IPS DF 4.7 (cell line): ENCODE data around the gene LRRC41.
"Not testable (repeated sequence)": the region's sequence is repeated elsewhere in the genome, so short reads cannot be mapped to it uniquely, and the experiment has no call there.

Experiments used
- DNase-seq: peaks from one replicate; pipeline ENCODE4 v3.0.0-alpha.2; 2013; ENCODE audit warnings: low spot score; ENCODE audit errors: extremely low read depth

LRRC41 gene, protein sequence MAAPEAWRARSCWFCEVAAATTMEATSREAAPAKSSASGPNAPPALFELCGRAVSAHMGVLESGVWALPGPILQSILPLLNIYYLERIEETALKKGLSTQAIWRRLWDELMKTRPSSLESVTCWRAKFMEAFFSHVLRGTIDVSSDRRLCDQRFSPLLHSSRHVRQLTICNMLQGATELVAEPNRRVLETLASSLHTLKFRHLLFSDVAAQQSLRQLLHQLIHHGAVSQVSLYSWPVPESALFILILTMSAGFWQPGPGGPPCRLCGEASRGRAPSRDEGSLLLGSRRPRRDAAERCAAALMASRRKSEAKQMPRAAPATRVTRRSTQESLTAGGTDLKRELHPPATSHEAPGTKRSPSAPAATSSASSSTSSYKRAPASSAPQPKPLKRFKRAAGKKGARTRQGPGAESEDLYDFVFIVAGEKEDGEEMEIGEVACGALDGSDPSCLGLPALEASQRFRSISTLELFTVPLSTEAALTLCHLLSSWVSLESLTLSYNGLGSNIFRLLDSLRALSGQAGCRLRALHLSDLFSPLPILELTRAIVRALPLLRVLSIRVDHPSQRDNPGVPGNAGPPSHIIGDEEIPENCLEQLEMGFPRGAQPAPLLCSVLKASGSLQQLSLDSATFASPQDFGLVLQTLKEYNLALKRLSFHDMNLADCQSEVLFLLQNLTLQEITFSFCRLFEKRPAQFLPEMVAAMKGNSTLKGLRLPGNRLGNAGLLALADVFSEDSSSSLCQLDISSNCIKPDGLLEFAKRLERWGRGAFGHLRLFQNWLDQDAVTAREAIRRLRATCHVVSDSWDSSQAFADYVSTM

DNA sequence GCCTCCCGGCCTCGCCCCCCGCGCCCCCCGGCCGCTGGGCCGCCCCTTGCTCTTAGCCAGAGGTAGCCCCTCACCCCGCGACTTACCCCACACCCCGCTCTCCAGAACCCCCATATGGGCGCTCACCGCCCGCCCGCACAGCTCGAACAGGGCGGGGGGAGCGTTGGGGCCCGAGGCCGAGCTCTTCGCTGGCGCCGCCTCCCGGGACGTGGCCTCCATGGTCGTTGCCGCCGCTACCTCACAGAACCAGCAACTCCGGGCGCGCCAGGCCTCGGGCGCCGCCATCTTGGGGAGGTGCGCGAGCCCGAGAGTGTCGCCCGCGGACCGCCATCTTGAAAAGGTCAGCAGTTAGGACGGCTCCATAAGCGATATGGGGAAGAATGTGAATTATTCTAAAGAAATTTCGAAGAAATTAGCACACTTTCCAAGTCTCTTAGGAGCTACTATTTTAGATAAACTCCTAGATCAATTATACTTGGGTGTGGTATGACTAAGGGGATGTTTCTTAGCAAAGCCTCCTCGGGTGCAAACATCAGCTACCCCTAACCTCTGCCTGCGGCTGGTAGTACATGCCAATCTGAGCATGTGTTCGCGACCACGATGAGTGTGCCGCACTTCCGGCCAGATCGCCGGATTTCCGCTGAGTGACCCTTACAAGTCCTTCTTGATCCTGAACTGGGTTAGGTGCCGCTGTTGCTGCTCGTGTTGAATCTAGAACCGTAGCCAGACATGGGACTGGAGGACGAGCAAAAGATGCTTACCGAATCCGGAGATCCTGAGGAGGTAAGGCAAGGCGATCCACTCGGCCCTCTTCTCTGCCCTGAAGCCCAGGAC lies at the start of gene LRRC41, which contains the start of gene UQCRH:
Gene LRRC41, minus strand, starts transcription at position 579 of the 834 bp plus-strand sequence. Its CDS starts 294 bp downstream, at position 285.
Gene UQCRH, plus strand, starts transcription at position 661 of the 834 bp plus-strand sequence. Its CDS starts 69 bp downstream, at position 730.
- DNase-seq, result peak; percentile 90

DNA sequence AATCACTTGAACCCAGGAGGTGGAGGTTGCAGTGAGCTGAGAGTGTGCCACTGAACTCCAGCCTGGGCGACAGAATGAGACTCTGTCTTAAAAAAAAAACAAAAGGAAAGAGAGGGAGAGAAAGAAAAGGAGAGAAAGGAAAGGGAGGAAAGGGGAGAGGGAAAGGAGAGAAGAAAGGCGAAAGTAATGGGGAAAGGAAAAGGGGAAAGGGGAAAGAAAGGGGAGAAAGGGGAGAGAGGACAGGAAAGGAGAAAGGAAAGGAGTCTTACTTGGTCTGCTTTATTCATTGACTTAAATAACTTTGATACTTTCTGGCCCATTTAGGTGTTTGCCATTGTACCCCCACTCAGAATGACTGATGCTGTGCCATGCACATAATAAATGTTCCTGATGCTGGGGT lies 48.9 kb upstream of the LRRC41 start:
- DNase-seq, result no peak

DNA sequence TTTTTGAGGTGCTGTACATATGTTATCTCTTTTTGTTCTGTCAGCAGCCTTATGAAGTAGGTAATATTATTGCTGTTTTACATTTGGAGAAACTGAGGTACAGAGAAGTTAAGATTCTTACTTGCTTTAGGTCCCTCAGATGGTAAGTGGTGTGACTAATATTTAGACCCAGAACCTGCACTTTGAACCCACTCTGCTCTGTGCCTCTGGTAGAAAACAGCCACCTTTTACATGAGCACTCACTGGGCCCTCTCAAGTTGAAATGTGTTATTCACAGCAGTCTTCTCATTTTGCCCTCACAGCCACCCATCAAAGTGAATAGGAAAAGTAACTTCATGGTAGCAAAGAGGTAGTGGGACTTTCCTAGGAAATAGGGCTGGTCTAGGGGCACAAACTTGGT lies 41.9 kb upstream of the LRRC41 start:
- no peak for DNase-seq

DNA sequence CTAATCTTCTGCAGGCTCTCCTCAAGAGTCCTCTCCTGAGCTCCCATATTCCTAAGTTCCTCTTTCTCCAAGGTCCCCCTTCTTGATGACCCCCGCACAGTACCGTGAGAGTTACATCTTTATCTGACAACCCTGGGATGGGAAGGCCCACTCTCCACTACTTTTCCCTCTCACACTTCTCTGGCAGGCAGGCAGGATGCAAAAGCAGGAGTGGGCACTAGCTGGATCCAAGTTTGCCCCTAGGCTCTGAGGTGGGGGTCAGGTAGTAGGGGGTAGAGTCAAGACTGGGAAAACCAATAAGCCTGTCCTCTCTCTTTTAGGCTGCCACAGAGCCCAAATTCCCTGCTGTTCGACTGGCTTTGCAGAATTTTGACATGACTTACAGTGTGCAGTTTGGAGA lies 41.1 kb upstream of the LRRC41 start:
- DNase-seq, result no peak

DNA sequence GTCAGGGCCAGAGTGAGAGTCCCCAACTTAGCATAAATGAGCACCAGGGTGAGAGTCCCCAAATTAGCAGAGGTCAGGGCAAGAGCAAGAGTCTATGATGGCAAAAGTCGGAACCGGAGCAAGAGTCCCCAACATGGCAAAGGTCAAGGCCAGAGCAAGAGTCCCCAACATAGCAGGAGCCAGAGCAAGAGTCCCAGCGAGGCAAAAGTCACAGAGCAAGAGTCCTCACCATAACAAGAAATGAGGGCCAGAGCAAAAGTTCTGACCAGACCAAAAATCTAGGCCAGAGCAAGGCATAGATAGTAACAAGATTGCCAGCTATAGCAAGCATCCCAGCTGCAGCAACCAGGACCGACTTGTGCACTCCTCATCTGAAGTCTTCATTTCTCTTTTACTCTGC lies 40.3 kb upstream of the LRRC41 start:
- no peak for DNase-seq

DNA sequence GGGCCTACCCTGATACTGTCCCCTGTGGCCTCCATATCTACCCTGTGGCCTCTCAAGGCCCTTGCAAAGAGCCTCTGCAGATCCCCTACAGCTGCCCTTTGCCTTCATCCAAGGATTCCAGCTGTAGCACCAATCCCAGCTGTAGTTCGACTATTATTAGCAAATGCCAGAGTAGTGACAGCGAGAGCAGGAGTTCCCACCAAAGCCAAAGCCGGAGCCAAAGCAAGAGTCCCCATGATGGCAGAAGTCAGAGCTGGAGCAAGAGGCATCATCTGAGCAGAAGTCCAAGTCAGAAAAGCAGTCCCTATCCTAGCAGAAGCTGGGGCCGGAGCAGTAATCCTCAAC lies 39.9 kb upstream of the LRRC41 start:
- DNase-seq, result no peak

DNA sequence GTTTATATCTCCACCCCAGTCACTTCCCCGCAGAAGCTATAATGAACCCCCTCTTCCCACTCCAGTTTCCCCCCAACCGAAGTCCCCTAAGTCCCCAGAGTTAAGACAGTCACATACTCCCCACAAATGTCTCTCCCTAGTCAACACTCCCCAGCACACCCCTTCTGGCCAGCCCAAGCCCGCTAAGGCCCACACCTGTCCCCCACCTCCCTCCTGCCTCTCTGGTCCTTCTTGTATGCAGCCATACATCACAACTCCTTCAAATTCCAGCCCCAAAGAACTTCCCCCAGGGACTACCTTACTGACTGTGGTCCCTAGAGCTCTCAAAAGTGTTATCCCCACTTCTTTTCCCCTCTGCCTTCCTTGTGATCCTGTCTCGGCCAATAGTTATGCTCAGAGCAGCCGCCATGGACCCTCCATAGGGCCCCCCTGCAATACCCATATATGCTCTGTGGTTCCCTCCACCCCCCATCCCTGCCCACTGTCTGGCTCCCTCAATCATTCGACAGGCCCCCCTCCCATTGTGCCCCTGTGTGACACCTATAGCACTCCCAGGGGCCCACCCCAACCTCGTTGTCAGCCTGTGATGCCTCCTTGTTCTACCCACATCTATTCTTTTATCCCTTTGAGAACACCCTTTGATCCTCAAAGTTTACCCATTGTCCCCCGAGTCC lies 39.4 kb upstream of the LRRC41 start:
- no peak for DNase-seq

DNA sequence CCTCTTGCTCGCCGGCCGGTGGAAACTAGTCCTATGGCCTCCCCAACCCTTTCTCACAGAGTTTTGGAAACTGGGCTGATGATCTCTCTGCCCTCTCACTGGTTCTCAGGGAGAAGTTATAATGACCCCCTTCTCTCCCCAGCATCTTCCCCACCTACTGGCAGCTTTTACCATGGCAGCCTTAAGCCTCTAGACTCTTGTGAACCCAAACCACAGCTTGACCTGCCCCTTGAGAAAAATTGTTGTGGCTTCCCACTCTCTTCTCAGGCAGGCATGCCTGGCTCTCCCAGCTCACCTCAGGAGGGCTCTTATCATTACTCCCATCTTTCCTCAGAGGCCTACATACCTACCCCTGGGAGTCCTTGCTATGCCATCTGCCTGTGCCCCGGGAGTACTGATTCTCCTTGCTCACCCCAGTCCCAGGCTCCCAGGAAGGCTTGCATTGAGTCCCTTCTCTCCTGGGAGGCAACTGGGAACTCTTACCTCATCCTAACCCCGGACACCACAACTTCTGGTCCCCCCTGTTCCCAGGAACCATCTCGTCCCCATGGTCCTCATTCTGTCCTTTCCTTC lies 38.8 kb upstream of the LRRC41 start:
- DNase-seq, result no peak

DNA sequence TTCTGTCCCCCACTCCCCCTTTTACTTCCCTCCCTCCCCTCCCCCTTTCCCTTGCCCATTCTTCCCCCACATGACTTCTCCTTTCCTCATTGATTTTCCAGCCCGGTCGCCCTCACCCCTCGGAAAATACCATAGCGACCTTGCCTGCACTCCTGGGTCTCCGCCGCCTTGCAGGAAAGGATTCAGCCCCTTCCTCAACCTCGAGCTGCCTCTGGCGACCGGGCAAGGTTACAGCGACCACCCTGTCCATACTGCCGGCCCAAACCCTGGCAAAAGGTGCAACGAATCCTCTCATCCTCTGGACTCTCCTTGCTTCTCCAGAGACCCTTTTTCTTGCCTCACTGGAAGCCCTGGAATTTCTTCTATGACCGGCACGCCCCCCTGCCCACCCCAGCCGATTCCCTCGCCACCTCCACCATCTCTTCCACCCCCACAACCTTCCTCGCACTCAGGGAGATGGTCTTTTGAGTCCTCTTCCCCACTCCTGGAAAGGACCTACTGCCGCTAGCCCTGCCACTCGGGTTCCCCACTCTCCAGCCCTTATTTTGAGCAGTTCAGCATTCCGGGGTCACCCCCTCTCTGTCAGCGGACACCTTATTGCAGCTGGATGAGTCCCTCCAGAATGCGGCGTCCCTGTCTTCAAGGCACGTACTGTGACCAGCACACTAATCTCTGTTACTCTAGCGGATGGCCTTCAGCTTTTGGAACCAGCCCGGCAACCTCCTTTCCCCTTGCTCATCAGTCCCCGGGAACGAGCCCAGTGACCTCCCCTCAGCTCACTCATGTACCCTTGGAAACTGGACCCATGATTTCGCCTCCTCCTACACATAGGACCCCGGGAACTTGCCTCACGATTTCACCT lies 38.0 kb upstream of the LRRC41 start:
- no peak for DNase-seq

DNA sequence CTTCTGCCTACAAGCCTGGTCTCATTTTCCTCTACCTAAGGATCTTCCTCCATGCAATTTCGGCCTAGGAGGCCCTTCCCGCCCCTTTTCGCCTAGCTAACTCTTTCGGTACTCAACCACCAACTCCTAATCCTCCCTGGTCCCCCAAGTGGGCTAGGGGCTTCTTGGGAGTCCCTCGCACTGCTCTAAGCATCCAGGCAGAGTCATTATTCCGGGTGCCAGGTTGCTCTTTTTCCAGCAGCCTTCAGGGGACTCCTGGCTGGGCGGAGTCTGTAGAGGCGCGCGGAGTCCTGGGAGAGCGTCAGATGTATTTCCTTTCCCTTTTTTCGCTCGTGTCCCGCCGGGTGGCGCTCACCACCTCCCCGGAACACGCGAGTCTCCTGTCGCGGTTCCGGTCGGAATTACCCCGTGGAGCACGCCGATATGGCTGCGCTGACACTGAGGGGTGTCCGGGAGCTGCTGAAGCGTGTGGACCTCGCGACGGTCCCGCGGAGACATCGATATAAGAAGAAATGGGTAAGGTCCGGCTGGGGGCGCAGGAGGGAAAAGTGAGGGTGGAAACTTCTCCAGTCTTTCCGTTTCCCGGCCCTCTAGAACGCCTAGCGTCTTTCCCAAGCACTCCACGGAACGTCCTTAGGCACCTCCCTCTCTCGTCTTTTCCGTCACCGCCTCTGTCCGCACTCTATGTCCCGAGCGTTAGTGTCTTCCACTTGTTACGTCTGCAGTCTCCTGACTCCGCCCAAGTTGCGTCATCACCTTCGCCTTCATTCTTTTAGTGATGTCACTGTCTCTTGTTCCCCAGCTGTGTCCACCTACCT lies 37.2 kb upstream of the LRRC41 start, which contains the start of gene NSUN4:
Gene NSUN4, plus strand, starts transcription at position 404 of the 818 bp plus-strand sequence. Its CDS starts 20 bp downstream, at position 424.
- DNase-seq, result peak; percentile 62

DNA sequence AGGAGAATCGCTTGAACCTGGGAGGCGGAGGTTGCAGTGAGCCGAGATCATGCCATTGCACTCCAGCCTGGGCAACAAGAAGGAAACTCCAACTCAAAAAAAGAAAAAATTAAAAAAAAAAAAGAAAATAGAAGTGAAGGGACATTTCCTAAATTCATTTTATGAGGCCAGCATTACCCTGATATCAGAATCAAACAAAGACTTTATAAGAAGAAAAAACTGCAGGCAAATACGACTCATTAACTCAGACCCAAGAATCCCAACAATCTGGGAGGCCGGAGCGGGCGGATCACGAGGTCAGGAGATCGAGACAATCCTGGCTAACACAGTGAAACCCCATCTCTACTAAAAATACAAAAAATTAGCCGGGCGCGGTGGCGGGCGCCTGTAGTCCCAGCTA lies 34.0 kb upstream of the LRRC41 start:
- DNase-seq, result not testable (repeated sequence)

DNA sequence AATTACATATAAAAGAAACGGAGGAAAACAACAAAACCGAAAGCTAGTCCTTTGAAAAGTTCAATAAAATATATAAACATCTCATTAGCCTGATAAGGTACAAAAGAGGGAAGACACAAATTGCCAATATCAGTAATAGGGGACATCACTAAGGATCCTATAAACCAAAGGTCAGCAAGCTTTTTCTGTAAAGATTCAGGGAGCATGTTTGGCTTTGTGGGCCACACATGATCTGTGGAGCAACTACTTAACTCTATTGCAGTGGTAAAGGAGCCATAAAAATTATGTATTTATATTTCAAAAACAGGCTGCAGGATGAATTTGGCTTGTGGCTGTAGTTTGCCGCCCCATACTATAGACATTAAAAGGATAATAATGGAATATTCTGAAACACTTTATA lies 31.7 kb upstream of the LRRC41 start:
- DNase-seq, result no peak

DNA sequence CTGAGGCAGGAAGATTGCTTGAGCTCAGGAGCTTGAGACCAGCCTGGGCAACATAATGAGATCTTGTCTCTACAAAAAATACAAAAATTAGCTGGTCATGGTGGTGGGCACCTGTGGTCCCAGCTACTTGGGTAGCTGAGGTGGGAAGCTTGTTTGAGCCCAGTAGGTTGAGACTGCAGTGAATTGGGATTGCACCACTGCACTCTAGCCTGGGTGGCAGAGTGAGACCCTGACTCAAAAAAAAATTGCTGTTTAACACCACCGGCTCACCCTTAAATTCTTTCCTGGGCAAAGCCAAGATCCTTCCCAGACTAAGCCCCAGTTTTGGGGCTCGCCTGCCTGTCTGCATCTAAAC lies 30.6 kb upstream of the LRRC41 start:
- DNase-seq, result no peak

DNA sequence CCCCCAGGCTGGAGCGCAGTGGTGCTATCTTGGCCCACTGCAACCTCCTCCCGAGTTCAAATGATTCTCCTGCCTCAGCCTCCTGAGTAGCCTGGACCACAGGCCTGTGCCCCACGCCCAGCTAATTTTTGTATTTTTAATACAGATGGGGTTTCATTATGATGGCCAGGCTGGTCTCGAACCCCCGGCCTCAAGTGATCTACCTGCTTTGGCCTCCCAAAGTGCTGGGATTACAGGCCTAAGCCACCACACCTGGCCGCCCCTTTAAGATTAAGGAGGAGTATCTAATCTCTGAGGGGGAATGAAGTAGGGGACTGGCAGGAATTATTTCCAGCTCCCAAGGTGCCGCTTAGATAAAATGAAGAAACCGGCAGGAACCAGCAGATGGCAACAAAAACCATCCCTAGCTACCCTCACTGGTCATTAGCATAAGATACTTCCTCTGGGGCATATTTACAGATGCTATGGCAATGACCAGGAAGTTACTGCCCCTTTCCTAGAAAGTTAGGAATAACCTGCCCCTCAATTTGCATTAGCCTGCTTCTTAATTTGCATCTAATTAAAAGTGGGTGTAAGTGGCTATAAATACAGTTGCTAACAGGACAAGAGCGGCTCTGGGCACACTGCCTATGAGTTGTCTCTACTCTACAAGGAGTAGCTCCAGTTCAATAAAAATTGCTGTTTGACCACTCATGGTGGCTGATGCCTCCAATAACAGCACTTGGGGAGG lies 30.0 kb upstream of the LRRC41 start:
- peak; percentile 69 for DNase-seq

DNA sequence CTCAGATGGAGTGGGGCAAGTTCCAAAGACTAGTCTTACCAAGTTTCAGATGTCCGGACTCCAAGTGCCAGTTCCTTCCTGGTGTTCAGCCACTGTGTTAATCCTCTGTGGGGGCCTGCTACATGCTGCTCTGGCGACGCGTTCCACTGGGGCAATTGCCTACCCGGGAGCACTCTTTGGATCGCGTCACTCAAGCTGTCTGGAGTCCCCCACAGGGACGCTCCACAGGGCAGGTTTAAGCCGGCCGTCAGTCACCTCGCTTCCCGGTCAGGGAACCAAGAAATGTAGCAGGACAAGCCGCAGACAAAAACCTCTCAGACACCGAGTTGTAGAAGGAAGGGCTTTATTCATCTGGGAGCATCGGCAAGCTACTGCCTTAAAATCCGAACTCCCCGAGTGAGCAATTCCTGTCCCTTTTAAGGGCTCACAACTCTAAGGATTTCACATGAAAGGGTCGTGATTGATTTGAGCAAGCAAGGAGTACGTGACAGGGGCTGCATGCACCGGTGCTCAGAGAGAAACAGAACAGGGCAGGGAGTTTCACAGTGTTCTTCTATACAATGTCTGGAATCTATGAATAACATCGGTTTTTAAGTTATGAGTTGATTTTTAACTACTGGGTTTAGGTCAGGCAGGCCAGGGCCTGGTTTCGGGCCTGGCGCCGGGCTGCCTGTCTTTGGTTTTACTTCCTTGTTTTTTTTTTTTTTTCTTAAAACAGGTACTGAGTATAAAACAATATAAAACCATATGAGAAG lies 28.5 kb upstream of the LRRC41 start:
- not testable (repeated sequence) for DNase-seq

DNA sequence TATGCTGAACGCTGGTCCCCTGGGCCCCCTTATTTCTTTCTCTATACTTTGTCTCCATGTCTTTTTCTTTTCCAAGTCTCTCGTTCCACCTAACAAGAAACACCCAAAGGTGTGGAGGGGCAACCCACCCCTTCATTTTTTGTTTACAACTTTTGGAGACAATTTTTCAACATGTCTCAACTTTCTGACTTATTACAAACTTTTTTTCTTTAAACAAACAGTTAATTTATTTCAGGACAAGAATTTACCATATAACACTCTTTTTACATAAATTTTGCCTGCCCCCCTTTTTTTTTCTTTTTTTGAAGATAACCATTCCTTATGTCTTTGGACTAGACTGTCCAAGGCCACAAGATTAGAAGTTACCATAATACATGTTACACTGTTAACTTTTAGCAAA lies 27.0 kb upstream of the LRRC41 start:
- DNase-seq, result not testable (repeated sequence)

DNA sequence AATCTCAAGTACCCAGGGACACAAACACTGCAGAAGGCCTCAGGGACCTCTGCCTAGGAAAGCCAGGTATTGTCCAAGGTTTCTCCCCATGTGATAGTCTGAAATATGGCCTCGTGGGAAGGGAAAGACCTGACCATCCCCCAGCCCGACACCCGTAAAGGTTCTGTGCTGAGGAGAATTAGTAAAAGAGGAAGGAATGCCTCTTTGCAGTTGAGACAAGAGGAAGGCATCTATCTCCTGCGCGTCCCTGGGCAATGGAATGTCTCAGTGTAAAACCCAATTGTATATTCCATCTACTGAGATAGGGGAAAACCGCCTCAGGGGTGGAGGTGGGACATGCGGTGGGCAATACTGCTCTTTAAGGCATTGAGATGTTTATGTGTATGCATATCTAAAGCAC lies 26.4 kb upstream of the LRRC41 start:
- not testable (repeated sequence) for DNase-seq
